Measurements from ENCODE around the gene OPN3.

The OPN3 gene

DNA sequence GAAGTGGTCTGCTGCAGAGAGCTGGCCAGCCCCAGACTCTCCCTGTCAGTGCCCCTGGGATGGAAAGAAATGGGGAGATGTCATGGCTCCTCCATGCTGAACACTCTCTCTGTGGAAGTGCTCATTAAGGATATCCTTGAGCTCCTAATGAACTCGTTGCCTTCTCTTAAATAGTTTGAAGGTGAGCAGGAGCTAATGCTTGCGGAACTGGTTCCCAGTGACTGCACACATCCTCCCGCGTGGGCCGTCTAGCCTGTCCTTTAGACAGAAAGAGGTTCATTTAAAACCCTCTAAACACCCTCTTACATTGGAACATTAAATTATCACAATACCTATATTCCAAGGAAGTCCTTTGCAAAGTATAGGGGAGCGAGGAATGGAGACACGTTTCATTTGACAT is 6.0 kb upstream of the OPN3 start:
- in situ Hi-C loops (cut with MboI; ENCODE audit: low sequenced_read_pairs) = loop anchor here (25.0 kb wide), 1 partner anchor 109 kb away; the partner anchor contains the start of gene KMO

DNA sequence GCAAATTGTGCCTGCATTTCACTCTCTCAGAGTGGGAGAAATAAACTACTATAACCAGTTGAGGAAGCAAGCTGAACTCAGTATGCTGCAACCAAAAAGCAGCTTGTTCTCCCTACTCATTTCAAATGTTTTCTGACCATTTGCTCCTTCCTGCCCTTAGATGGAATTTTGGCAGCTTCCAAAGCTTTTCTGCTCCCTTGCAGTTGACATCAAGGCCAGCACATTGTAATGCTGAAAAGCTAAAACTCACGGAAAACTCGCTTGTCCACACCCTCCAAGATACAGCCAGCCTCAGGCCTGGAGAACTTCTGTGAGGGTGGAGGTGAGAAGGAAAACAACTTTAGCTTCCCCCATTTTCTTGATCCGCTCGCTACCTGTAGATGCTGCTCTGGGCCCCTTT is 5.0 kb upstream of the OPN3 start:
- in situ Hi-C loops (cut with MboI; ENCODE audit: low sequenced_read_pairs) = loop anchor here (25.0 kb wide), 1 partner anchor 108 kb away; the partner anchor contains the start of gene KMO

DNA sequence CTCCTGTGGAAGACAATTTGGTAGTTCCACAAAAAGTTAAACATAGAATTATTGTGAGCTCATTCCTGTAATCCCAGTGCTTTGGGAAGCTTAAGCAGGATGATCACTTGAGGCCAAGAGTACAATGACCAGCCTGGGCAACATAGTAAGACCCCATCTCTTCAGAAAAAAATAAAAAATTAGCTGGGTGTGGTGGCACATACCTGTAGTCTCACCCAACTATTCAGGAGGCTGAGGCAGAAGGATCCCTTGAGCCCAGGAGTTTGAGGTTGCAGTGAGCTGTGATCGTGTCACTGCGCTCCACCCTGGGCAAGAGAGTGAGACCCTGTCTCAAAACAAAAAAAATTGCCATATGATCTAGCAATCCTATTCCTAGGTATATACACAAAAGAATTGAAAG is 4.1 kb upstream of the OPN3 start:
- in situ Hi-C loops (cut with MboI; ENCODE audit: low sequenced_read_pairs) = loop anchor here (25.0 kb wide), 1 partner anchor 107 kb away; the partner anchor contains the start of gene KMO

DNA sequence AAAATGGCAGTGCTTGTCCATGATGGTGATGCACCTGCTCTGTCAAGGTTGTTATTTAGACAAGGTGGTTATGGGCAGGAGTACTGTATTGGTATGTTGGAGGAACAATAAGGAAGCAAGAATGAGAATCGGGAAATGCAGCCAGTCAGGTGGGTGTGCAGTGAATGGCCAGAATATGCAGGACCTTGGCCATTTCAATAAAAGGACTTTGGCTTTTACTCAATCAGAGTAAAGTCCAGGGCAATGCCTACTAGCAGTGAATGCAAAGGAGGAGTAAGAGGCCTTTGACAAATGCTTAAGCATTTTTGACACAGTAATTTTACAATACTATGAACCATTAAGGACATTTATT is 2.4 kb upstream of the OPN3 start:
- in situ Hi-C loops (cut with MboI; ENCODE audit: low sequenced_read_pairs) = loop anchor here (25.0 kb wide), 1 partner anchor 105 kb away; the partner anchor contains the start of gene KMO

DNA sequence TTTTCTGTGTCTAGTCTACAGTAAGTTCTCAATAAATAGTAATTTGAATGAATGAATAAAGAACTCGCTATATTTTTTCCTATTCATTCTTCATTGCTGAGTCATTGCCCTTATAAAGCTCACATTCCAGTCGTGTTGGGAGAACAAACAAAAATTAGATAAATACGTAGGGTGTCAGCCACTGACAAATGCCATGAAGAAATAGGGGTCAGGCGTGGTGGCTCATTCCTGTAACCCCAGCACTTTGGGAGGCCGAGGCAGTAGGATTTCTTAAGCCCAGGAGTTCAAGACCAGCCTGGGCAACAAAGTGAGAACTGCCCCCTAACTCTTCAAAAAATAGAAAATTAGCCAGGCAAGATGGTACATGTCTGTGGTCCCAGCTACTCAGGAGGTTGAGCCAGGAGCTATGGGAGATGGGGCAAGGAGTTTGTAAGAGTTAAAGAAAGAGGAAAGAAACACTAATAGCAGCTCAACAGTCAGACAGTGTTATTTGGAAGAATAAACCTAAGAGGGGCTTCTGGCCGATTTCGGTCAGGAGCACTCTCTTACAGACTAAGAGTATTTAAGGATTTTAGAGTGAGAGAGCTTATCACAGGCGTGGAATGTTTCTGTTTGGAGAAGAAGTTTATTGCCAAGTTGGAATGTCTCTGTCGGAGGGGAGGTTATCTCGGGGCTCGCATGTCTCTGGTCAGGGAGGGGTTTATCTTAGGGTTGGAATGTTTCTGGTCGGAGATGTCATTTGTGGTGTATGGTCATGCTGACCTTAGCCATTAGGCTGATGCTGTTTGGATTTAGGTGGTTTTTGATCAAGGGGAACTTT is 1.8 kb upstream of the OPN3 start:
- in situ Hi-C loops (cut with MboI; ENCODE audit: low sequenced_read_pairs) = loop anchor here (25.0 kb wide), 1 partner anchor 105 kb away; the partner anchor contains the start of gene KMO

DNA sequence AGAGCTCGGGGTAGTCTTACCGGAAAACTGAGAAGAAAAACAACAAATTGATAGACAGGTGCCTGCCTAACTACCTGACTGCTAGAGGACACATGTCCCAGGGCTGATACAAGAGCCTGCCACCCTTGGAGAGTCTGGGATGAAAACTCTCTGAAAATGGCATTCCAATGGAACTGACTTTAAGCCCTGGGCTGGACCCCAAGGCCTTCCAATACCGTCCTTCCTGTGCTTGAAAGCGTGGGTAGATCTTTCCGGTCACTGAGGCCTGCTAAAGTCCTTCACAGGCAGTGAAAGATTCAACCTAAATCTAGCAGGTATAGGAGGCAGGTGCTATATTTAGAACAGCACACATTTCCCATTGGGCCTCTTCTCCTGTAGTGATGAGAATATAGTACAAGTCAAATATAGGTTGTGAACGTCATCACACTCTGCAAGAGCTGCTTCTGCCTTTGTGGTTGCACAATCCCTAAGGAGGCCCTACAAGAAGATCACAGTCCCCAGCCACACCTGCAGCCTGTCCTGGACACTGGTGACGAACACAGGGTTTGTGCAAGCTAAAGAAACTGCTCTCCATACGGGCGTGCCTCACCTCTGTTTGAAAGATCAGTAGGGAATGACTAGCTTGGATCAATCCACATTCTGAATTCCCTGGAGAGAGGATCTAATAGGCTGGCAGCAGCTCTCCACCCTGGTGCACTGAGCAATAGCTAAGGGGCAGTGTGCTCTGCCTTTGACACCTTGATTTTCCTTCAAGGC is 876 bp upstream of the OPN3 start:
- in situ Hi-C loops (cut with MboI; ENCODE audit: low sequenced_read_pairs) = loop anchor here (25.0 kb wide), 1 partner anchor 104 kb away; the partner anchor contains the start of gene KMO

DNA sequence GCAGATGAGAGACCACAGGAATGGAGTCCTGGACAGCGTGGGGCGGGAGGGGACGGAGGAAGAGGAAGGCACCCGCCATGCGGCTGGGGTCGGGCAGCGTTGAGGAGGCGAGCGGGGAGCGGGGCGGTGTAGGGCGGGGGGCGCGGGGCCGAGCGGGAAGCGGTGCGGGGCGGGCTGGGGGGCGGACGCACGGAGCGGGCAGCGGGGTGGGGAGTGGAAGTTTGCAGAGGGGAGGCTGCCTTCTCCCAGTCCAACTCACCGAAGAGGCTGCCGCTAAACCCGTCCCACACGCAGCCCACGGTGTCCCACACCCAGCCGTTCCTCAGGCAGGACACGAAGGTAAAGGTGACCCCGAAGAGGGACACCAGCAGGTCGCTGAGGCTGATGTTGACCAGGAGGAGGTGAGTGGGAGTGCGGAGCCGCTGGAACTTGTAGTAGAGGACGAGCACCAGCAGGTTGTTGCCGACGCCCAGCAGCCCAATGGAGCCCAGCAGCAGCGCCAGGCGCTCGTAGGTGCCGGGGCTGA is 483 bp downstream of the OPN3 start:
- in situ Hi-C loops (cut with MboI; ENCODE audit: low sequenced_read_pairs) = loop anchor here (25.0 kb wide), 1 partner anchor 102 kb away; the partner anchor contains the start of gene KMO

DNA sequence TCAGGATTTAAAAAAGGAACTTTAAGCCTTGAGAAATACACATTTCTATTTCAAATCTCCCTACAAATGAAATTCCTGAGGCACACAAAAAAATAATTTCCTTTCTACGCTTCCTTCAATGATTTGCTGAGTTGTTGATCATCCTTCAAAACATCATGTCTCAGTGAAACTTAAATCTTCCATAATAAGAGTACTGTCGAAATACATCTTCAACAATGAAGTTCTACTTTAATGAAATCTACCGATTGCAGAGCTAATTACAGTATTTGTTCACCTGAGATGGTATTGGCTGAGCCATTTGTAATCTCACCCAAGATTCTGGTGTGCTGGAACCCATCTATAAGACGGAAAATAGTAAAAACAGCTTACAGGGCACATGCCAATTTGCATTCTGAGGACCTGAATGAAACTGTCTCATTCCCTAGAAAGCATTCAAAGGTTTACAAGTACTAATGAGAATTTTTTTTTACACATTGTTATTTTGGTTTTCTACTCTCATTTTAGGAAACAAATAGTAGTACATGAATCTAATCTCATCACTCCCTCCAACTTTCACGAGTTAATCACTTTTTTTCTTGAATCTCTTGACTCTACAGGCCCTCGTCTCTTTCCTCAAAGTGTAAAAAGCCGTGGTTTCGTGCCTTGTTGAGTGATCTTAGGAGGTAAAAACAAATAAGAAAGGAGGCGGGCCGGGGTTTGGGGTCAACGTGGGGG is 1.1 kb downstream of the OPN3 start:
- in situ Hi-C loops (cut with MboI; ENCODE audit: low sequenced_read_pairs) = loop anchor here (25.0 kb wide), 1 partner anchor 102 kb away; the partner anchor contains the start of gene KMO

DNA sequence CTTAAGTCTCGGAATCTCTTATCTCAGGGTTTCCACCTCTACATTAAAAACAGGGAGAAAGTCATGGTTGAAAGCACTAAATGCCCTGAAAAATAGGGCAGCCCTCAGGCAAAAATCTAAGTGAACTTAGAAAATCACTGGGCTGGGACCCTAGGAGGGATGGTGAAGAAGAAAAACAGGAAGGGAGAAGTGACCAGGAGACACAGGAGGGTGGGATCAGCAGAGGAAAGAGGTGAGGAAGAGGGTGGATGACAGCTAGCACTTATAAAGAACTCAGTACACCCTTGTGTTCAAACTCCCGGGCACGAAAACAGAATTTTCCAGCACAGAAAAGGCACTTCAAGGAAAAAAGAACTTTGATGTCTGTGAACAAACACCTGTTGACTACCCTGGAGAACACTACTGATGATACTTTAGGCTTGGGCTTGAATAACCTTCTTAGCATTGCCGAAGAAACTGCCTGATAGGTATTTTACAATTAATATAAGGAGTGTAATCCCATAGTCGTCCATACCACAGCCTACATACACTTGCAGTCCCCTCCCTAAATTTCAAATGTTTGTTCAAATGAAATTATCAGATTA is 2.0 kb downstream of the OPN3 start:
- in situ Hi-C loops (cut with MboI; ENCODE audit: low sequenced_read_pairs) = loop anchor here (25.0 kb wide), 1 partner anchor 101 kb away; the partner anchor contains the start of gene KMO

DNA sequence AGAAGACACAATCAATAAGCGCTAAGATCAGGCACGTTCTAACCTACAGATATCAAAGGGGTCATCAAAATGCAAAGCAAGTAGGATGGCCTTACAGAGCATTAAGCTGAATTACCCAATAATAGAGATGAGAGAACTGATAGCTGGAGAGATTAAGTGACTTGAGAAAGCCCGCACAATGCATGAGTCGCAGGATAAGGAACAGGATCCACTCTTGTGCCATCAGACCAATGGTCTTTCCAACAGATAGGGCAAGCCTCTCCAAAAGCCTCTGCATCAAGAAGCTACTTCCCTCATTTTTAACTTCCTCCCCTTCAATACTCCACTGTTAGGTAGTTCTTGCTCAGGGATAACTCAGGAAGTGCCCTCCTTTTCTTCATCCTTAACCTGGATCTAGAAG is 2.6 kb downstream of the OPN3 start:
- in situ Hi-C loops (cut with MboI; ENCODE audit: low sequenced_read_pairs) = loop anchor here (25.0 kb wide), 1 partner anchor 100 kb away; the partner anchor contains the start of gene KMO

DNA sequence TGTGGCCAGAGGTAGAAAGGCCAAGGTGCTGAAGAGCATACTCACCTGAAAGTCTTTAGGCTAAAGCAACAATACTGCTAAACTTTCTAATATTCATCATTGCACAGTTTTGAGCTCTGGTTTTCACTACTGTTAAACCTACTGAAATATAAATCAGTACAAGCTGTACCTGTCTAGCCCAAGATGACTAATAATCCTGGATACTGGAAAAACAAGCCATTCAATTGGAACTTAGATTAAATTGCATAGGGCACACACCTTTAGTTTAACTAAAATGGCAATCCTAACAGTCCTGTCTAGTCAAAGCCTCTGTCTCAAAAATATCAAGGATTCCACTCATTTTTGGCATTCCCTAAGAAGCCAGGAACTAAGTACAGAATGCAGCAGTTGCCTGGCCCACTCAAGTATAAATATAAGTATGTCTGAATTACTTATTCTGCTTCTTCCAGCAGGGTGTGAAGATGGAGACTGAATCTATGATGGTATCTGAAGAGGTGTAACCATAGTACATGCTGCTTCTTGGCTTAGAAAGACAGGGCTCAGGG is 3.1 kb downstream of the OPN3 start:
- in situ Hi-C loops (cut with MboI; ENCODE audit: low sequenced_read_pairs) = loop anchor here (25.0 kb wide), 1 partner anchor 100 kb away; the partner anchor contains the start of gene KMO

DNA sequence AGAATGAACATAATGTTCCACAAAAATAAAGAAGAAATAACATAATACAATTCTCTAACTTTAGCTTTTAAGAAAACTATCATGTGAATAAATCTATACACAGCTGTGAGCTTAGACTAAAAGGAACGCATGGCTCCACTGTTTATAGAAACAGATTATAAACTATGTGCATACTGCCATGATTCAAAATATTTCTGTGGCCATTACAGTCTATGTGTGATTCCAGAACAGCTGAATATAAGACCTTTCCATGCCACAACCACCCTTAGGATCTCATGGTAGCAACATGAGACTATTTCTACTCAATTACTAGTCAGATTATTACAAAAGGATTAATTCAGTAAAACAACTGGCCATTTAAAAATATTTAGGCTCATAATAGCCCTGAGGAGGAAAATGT is 3.9 kb downstream of the OPN3 start:
- in situ Hi-C loops (cut with MboI; ENCODE audit: low sequenced_read_pairs) = loop anchor here (25.0 kb wide), 1 partner anchor 99 kb away; the partner anchor contains the start of gene KMO

DNA sequence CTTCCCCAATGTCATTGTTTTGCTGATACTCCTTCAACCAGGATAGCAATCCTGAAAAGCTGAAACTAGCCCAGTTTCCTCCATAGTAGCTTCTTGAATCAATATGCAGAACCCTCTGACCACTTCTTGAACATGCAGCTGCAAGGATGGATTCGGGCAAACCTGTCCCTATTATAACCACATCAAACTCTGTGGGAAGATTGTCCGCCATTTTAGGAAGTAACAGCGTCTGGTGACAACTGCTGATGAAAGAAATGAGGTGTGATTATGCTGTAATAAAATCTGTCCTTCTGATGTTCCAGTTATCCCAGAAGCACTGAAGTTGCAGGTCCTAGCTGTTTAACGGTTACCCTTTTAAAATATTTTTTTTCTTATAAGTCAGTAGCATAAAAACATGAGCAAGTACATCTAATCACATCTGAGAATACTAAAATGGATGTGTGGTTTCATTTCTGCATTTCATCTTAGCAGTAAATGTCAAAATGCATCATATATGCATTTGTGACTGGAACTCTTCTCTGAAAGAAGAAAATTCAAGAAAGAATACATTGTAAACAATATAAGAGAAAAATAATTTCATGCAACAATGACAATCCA is 4.5 kb downstream of the OPN3 start:
- in situ Hi-C loops (cut with MboI; ENCODE audit: low sequenced_read_pairs) = loop anchor here (25.0 kb wide), 1 partner anchor 98 kb away; the partner anchor contains the start of gene KMO

DNA sequence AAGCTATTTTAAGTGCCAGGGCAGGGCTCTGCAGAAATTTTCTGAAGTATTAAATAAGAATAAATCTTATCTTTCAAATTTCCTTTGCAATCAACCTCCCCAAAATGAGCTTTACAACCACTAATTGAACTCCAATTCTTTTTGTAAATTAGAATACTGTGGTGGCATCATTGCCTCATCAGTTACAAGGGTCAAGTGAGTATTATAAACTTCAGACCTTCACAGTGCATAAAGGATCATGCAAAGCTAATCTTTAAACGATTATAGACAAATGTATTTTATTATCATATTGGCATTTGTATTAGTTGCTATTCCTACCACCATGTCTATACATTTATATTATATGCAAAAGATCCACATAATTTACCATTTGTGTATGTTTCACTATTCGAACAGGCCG is 7.2 kb downstream of the OPN3 start:
- in situ Hi-C loops (cut with MboI; ENCODE audit: low sequenced_read_pairs) = loop anchor here (25.0 kb wide), 1 partner anchor 96 kb away; the partner anchor contains the start of gene KMO

DNA sequence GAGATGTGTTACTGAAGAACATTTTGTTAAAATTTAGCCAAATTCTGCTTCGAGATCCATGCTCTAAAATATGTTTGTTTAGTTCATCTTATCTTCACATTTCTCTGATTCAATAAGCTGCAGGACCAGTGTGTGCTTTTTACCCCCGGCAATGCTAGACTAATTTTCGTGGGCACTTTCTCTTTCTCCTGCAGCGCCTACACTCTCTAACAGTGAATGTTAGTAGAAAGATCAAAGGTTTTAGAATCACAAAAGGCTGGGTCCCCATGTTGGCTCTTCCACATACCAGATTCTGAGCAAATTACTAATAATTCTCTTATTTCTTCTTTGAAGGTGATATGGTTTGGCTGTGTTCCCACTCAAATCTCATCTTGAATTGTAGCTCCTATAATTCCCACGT is 8.5 kb downstream of the OPN3 start:
- in situ Hi-C loops (cut with MboI; ENCODE audit: low sequenced_read_pairs) = loop anchor here (25.0 kb wide), 1 partner anchor 94 kb away; the partner anchor contains the start of gene KMO

DNA sequence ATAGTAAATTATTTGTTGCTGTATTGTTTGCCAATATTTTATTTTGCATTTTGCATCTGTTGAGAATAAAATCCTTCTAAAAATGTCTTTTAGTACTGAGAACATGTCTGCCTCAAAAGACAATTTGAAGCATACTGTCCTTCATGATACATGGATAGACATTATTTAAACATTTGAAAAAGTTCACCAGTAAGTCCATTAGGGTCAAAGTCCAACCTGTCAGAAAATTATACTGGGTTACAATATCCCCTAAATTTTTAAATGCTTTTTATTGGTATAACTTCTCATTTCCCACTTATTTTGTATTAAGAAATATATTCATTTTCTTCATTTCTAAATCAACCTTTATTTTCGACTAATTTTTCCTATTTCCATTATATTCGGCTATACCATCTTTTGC is 9.3 kb downstream of the OPN3 start:
- in situ Hi-C loops (cut with MboI; ENCODE audit: low sequenced_read_pairs) = loop anchor here (25.0 kb wide), 1 partner anchor 94 kb away; the partner anchor contains the start of gene KMO

DNA sequence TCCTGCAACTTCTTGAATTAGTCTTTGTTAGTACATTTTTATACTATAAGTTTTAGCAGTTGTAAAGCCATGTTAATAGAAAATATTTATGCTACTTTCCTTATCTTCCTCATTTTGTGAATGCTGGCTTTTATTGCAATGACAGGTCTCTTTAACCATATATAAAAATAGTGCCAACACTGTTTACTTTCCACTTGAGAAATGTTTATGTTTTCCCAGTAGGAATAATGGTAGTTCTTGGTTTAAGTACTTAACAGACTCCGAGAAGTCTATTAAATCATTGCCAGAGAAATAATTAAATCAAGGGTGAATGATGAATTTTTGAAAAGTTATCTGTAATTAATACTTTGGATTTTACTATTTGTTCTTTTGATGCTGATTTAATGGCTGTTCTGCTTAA is 9.7 kb downstream of the OPN3 start:
- in situ Hi-C loops (cut with MboI; ENCODE audit: low sequenced_read_pairs) = loop anchor here (25.0 kb wide), 1 partner anchor 93 kb away; the partner anchor contains the start of gene KMO

DNA sequence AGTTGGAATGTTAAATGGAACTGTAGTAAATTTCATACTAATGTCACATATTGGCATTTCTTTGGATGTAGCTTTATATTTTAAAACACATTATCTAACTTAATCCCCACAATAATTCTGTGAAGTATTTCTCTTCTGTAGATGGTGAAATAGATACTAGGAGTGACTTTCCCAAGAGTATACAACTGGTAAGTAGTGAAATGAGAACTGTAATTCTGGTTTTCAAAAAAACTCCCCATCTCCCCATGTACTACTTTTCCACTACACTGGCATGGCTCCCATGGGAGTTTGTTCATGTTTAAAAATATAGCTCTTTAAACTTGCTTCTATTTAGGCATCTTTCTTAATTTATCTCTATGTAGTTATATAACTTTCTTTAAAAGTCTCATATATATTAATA is 10.2 kb downstream of the OPN3 start:
- in situ Hi-C loops (cut with MboI; ENCODE audit: low sequenced_read_pairs) = loop anchor here (25.0 kb wide), 1 partner anchor 93 kb away; the partner anchor contains the start of gene KMO

Data from HL-60/S4 treated with phorbol 12-myristate 13-acetate at 8.2 ng/mL for 4 days and 3 days (cell line).